PC-9 (cell line): ENCODE results near the gene FCER2. TPM values are rescaled to one million over a fixed set of nuclear protein-coding genes. Genes with fewer than 3 reads are reported as not detected.

ENCODE experiments used
- BruUV-seq: library from RNA; stranded (reverse); fragments of 400-500 nt; replicated peaks from 2 replicates; lab custom pipeline; 2021; lab: Mats Ljungman, UMichigan
- CTCF ChIA-PET: fragments of 300-600 bp; sonication (Branson Sonifier 250); formaldehyde crosslinking; loops from one replicate; lab custom pipeline; 2022; ENCODE audit warnings: antibody characterized with exemption; lab: Charles Lee
- POLR2A ChIA-PET: fragments of 300-600 bp; sonication (Branson Sonifier 250); formaldehyde crosslinking; loops from one replicate; lab custom pipeline; 2022; ENCODE audit warnings: antibody characterized with exemption; ENCODE audit not compliant: unreplicated experiment; lab: Charles Lee
- DNase-seq, 2 experiments: peaks; one replicate each; pipeline versions ENCODE4 v3.0.0 to v3.0.0-alpha.2; 2015 to 2022; ENCODE audit warnings: mixed read lengths in 1 of 2
- H2AFZ ChIP-seq: fragments of 200-600 bp; sonication (generic); 2 replicates; pipeline ENCODE4 v1.8.1; 2017; ENCODE audit warnings: antibody characterized with exemption
- H3F3A ChIP-seq: fragments of 200-600 bp; sonication (generic); 2 replicates; pipeline ENCODE4 v1.8.1; 2017; ENCODE audit warnings: antibody characterized with exemption, mild to moderate bottlenecking, low read depth; ENCODE audit not compliant: insufficient read depth
- H3K27ac ChIP-seq: fragments of 200-600 bp; sonication (generic); 2 replicates; pipeline ENCODE4 v1.6.1; 2016; ENCODE audit warnings: mixed run types
- H3K27me3 ChIP-seq: fragments of 200-600 bp; sonication (generic); 2 replicates; pipeline ENCODE4 v1.6.1; 2016; ENCODE audit warnings: low read depth, mixed run types; ENCODE audit not compliant: insufficient read depth
- H3K36me3 ChIP-seq: fragments of 200-600 bp; sonication (generic); 2 replicates; pipeline ENCODE4 v1.6.1; 2016; ENCODE audit warnings: low read depth, mixed run types
- H3K4me1 ChIP-seq: fragments of 200-600 bp; sonication (generic); replicated peaks from 2 replicates; pipeline ENCODE4 v1.6.1; 2016; ENCODE audit warnings: mixed run types; ENCODE audit not compliant: insufficient read depth
- H3K4me2 ChIP-seq: fragments of 200-600 bp; sonication (generic); 2 replicates; pipeline ENCODE4 v1.6.1; 2017; ENCODE audit warnings: mixed run types
- H3K4me3 ChIP-seq: fragments of 200-600 bp; sonication (generic); 2 replicates; pipeline ENCODE4 v1.6.1; 2016; ENCODE audit warnings: mixed run types
- H3K79me2 ChIP-seq: fragments of 200-600 bp; sonication (generic); 2 replicates; pipeline ENCODE4 v1.6.1; 2017; ENCODE audit warnings: low read depth, mixed run types
- H3K9me2 ChIP-seq: fragments of 200-600 bp; sonication (generic); 2 replicates; pipeline ENCODE4 v1.8.1; 2017; ENCODE audit warnings: mild to moderate bottlenecking; ENCODE audit not compliant: insufficient read depth
- H3K9me3 ChIP-seq: fragments of 200-600 bp; sonication (generic); 2 replicates; pipeline ENCODE4 v1.8.1; 2016; ENCODE audit warnings: low read depth; ENCODE audit not compliant: insufficient read depth
- H4K20me1 ChIP-seq: fragments of 200-600 bp; sonication (generic); 2 replicates; pipeline ENCODE4 v1.8.1; 2017; ENCODE audit not compliant: insufficient read depth
- CTCF ChIP-seq: fragments of 200-600 bp; sonication (generic); conservative IDR thresholded peaks from 2 replicates; pipeline ENCODE4 v1.6.1; 2017; ENCODE audit warnings: mixed run types, antibody characterized with exemption, mild to moderate bottlenecking, moderate library complexity
- EZH2 ChIP-seq: fragments of 200-600 bp; sonication (generic); IDR thresholded peaks from 2 replicates; pipeline ENCODE4 v1.8.0; 2017; ENCODE audit warnings: antibody characterized with exemption, low read depth
- intact Hi-C: fragments of 100-400 bp; cut with micrococcal nuclease; formaldehyde crosslinking; loops from one replicate; pipeline ENCODE4 v1.10.0; 2022; ENCODE audit not compliant: unreplicated experiment
- total RNA-seq: library from RNA; stranded (reverse); gene quantifications from 2 replicates; pipeline ENCODE4 v1.2.3, GENCODE V29; 2021

The FCER2 gene
- total RNA-seq, 1 experiment from 2014 or later: not detected

- Histone ChIP-seq H3K27ac (no peak overlapping the region), H3K4me1 (peaks cover 8% of the 10 kb centered on the region; the same call in 1 of the 2 replicates), H3K79me2 (no peaks in the 10 kb centered on the region), H2AFZ (no peak overlapping the region), H3K27me3 (peaks cover 72% of the 10 kb centered on the region), H3K9me3 (0 out of 2 replicates have a peak, but pooled peaks cover 3% of the 10 kb centered on the region), H4K20me1 (no peaks in the 10 kb centered on the region), H3K4me2 (no peak overlapping the region), H3K36me3 (no peaks in the 10 kb centered on the region), H3F3A (no peaks in the 10 kb centered on the region), H3K9me2 (no peaks in the 10 kb centered on the region), H3K4me3 (no peak overlapping the region)
- no peak for DNase-seq
- no TSS peak for BruUV-seq
- POLR2A ChIA-PET: no interaction called here
- no peak for TF ChIP-seq CTCF
- no peak for TF ChIP-seq EZH2
- intact Hi-C loops: loop anchor here (10.0 kb wide), 2 partner anchors 255 to 315 kb away; partner anchors contain the start of genes CTXN1 and SNAPC2
- CTCF ChIA-PET: interaction anchor here (0.8 kb wide), 1 partner anchor 266 kb away, joined by 3 read pairs; no protein-coding TSS in a partner anchor
These were observed 31.7 kb downstream of the FCER2 start for GRCh38 chr19:7670150-7670783.

- ChIA-PET CTCF (interaction anchor here (0.6 kb wide), 1 partner anchor 101 kb away, joined by 3 read pairs; no protein-coding TSS in a partner anchor), POLR2A (no interaction called here)
- Histone ChIP-seq H3K9me2 (no peaks in the 10 kb centered on the region), H3K79me2 (no peaks in the 10 kb centered on the region), H3K27me3 (peaks cover 69% of the 10 kb centered on the region), H3K4me1 (peaks cover 8% of the 10 kb centered on the region; the same call in 1 of the 2 replicates), H3F3A (no peaks in the 10 kb centered on the region), H2AFZ (no peak overlapping the region), H3K4me2 (no peak overlapping the region), H3K36me3 (no peaks in the 10 kb centered on the region), H4K20me1 (no peaks in the 10 kb centered on the region), H3K27ac (no peak overlapping the region), H3K9me3 (0 out of 2 replicates have a peak, but pooled peaks cover 3% of the 10 kb centered on the region), H3K4me3 (no peak overlapping the region)
- no peak for DNase-seq
- intact Hi-C loops: loop anchor here (10.0 kb wide), 2 partner anchors 255 to 315 kb away; partner anchors contain the start of genes CTXN1 and SNAPC2
- BruUV-seq: no TSS peak
- TF ChIP-seq CTCF (no peak), EZH2 (no peak)
These were observed 32.3 kb downstream of the FCER2 start for GRCh38 chr19:7669641-7670040.

GRCh38 chr19:7668842-7669241 lies 33.1 kb downstream of the FCER2 start, which contains the start of gene RETN:
RETN (plus strand) TSS chr19:7669049; CDS start chr19:7669327, 278 bp downstream.
- Histone ChIP-seq H3K4me2 (no peak within 1 kb of the TSS), H3K9me3 (0 out of 2 replicates have a peak, but pooled peaks cover under 1% of the 10 kb centered on the region), H3K79me2 (no peaks in the 10 kb centered on the region), H2AFZ (no peak within 1 kb of the TSS), H3F3A (no peaks in the 10 kb centered on the region), H3K36me3 (no peaks in the 10 kb centered on the region), H3K27ac (no peak within 1 kb of the TSS), H3K27me3 (peaks cover 71% of the 10 kb centered on the region), H3K4me1 (peaks cover 4% of the 10 kb centered on the region; the same call in 1 of the 2 replicates), H4K20me1 (no peaks in the 10 kb centered on the region), H3K9me2 (no peaks in the 10 kb centered on the region), H3K4me3 (no peak within 1 kb of the TSS)
- no peak for DNase-seq
- ChIA-PET POLR2A (no interaction called here), CTCF (interaction anchor here (0.6 kb wide), 2 partner anchors 100 to 332 kb away, joined by 3 read pairs; no protein-coding TSS in a partner anchor)
- no peak for TF ChIP-seq EZH2
- BruUV-seq: no TSS peak
- intact Hi-C loops: no loop called here
